Ectodermal cell (in vitro differentiated cells): ENCODE measurements around the gene SAMD14.
"Not testable (repeated sequence)": the region's sequence is repeated elsewhere in the genome, so short reads cannot be mapped to it uniquely, and the experiment has no call there.

ENCODE experiments used
- H3K27ac ChIP-seq: 2 replicates; pipeline ENCODE4 v1.7.0; 2013; ENCODE audit warnings: mild to moderate bottlenecking, low read depth, low read length; ENCODE audit not compliant: insufficient read depth, poor library complexity, severe bottlenecking
- H3K27me3 ChIP-seq: 2 replicates; pipeline ENCODE4 v1.7.0; 2013; ENCODE audit warnings: mild to moderate bottlenecking, low read length; ENCODE audit not compliant: insufficient read depth, control insufficient read depth, poor library complexity, severe bottlenecking
- H3K36me3 ChIP-seq: one replicate; pipeline ENCODE4 v1.7.0; 2013; ENCODE audit warnings: low read length; ENCODE audit not compliant: control insufficient read depth, insufficient read depth
- H3K4me1 ChIP-seq: one replicate; pipeline ENCODE4 v1.7.0; 2013; ENCODE audit warnings: low read length; ENCODE audit not compliant: control insufficient read depth, insufficient read depth
- H3K4me3 ChIP-seq: 2 replicates; pipeline ENCODE4 v1.7.0; 2013; ENCODE audit warnings: low read depth, low read length, control low read depth; ENCODE audit not compliant: insufficient read depth
- H3K9me3 ChIP-seq: 2 replicates; pipeline ENCODE4 v1.7.0; 2013; ENCODE audit warnings: mild to moderate bottlenecking, low read length, moderate library complexity; ENCODE audit not compliant: control insufficient read depth
- WGBS, 2 experiments: methylation state at CpG; one replicate each; pipeline ENCODE4 v1.1.7; 2013; ENCODE audit warnings: missing lambda C conversion rate in 2 of 2; 5-methylcytosine and 5-hydroxymethylcytosine counted together

SAMD14 gene

DNA sequence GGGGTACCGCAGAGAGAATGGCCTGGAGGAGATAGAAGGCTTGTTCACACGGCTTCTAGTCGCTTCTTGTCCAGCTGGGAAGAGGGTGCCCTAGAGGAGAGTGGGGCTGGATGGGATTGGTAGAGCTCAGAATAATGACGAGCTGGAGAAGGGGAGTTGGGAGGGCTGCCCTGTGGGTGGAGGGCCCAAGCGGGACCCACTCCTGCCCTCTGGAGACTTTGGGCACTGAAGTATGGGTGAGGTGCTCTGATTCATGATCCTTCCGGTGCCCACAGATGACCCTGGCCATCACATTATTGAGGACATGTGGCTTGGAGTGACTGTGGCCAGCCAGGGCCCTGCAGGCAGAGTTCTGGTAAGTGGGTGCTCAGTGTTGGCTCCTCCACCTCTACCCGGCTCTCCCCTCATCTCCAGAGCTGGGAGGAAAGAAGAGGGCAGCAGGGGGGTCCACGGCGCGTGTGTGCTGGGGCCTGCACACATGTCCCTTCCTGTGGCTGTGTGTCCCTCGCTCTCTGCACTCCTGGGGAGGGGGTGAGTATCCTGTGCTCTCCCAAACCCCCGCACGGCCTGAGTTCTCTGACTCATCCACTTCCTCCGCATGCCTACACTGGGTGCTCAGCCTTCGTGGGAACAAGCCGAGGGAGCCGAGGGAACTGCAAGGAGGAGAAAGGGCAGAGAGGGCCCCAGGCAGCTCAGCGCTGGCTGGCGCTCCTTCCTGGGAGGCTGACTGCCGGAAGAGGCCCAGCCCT, 65.5 kb downstream of the SAMD14 start:
- H3K36me3 ChIP-seq, result no peaks in the 10 kb centered on the region
- no peak overlapping the region for H3K27ac ChIP-seq
- peaks cover under 1% of the 10 kb centered on the region for H3K27me3 ChIP-seq
- H3K4me1 ChIP-seq, result no peaks in the 10 kb centered on the region
- 79 to 80% methylated on average over 20 of the region's 20 CpGs for WGBS, 2 experiments
- H3K4me3 ChIP-seq, result no peak overlapping the region
- no peaks in the 10 kb centered on the region for H3K9me3 ChIP-seq

- Histone ChIP-seq H3K9me3 (no peaks in the 10 kb centered on the region), H3K27me3 (peaks cover 5% of the 10 kb centered on the region), H3K4me1 (no peaks in the 10 kb centered on the region), H3K36me3 (no peaks in the 10 kb centered on the region), H3K27ac (no peak overlapping the region), H3K4me3 (no peak overlapping the region)
- 96 to 98% methylated on average over 8 of the region's 8 CpGs for WGBS, 2 experiments
Observed at GRCh38 chr17:50063561-50064252, 66.3 kb downstream of the SAMD14 start.

GRCh38 chr17:50062293-50063243, 67.4 kb downstream of the SAMD14 start:
- 89% methylated on average over 10 of the region's 10 CpGs for WGBS, 2 experiments
- Histone ChIP-seq H3K27me3 (peaks cover 16% of the 10 kb centered on the region), H3K4me1 (no peaks in the 10 kb centered on the region), H3K4me3 (no peak overlapping the region), H3K27ac (no peak overlapping the region), H3K9me3 (no peaks in the 10 kb centered on the region), H3K36me3 (no peaks in the 10 kb centered on the region)

DNA sequence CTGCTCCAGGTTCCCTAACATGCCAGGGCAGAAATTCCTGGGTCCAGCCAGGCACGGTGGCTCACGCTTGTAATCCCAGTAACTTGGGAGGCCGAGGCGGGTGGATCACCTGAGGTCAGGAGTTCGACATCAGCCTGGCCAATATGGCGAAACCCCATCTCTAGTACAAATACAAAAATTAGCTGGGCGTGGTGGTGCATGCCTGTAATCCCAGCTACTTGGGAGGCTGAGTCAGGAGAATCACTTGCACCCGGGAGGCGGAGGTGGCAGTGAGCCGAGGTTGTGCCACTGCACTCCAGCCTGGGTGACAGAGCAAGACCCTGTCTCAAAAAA, 68.3 kb downstream of the SAMD14 start:
- 94% methylated on average over 10 of the region's 10 CpGs for WGBS, 2 experiments
- not testable (repeated sequence) for H3K27ac ChIP-seq, H3K36me3 ChIP-seq, H3K9me3 ChIP-seq, H3K4me1 ChIP-seq, H3K4me3 ChIP-seq
- H3K27me3 ChIP-seq, result peaks cover 25% of the 10 kb centered on the region

DNA sequence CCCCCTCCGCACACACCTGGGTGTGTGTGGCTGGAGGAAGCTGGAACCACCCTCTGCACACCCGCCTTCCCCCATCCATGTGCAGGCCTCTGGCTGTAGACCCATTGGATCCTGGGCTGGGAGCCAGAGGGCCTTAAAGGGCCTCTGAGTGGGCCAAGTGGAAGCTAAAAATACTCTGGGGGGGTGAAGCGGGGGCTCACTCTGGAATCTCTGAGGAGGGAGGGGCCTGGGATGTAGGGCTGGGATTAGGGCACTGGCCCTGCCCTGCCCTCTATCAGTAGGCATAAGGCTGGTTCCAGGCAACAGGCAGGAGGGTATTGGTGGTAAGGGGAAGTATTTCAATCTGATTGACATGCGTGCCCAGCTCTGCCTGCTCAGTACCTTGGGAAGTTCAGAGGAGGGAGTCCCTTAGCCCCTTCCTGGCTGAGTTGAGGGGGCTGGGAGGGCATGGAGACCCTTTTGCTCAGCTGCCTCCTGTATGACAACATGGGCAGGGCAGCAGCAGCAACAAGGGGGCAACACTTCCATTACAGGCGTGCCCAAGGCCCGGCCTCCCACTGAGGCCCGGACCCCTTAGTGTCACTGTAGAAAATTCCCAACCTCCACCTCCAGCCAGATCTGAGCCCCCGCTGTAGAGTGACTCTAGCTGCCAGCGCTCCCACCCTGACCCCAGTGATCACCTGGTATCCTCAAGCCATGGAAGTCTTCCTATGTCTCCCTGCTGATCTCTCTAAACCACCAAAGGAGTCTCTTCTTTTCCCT, 68.8 kb downstream of the SAMD14 start:
- 91 to 94% methylated on average over 9 of the region's 9 CpGs for WGBS, 2 experiments
- Histone ChIP-seq H3K4me3 (no peak overlapping the region), H3K36me3 (no peaks in the 10 kb centered on the region), H3K9me3 (no peaks in the 10 kb centered on the region), H3K4me1 (peaks cover 6% of the 10 kb centered on the region), H3K27me3 (peaks cover 31% of the 10 kb centered on the region), H3K27ac (no peak overlapping the region)
